DMS114 treated with DMSO at 0.1 percent for 48 hours (cell line): ENCODE results near the gene ALOX5AP.
"Not testable (repeated sequence)": the region's sequence is repeated elsewhere in the genome, so short reads cannot be mapped to it uniquely, and the experiment has no call there.

ENCODE experiments used
- DNase-seq: peaks from one replicate; lab custom pipeline; 2025; ENCODE audit not compliant: unreplicated experiment; lab: John Stamatoyannopoulos, UW

ALOX5AP gene

DNA sequence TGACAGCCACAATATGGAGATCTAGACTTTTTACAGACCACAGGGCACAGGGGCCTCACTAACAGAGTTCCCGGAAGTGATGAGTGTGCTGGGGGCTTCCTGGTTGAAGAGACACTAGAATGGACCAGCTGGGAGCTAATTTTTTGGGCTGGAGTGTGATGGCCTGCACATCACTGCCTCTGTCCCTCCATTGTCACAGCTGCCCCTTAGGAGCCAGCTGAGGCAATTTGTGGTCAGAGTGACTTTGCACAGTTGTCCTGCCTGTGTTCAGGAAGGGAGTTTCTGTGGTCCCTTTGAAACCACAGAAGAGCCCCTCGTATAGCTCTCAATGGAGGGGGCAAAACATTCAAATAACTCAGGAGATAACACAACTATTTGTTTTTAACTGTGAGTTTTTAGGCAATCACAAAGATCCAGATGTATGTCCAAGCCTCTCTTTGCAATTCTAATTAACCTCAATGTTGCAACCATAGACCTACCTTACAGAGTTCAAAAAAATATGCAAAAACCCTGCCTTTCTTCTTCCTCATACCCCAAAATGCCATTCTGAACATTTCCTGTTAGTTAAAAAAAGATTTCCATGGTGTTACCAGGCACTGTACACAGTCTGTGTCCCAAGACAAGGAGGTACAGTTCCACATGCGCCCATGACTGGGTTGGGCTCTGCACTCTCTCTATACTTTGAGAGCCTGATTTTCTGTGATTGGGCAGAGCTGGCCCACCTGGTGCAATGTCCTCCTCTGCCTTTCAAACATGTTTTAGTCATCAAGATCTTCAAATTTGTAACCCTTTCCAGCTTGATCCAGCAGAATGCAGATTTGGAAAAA, 2.4 kb downstream of the ALOX5AP start:
- no peak for DNase-seq

DNA sequence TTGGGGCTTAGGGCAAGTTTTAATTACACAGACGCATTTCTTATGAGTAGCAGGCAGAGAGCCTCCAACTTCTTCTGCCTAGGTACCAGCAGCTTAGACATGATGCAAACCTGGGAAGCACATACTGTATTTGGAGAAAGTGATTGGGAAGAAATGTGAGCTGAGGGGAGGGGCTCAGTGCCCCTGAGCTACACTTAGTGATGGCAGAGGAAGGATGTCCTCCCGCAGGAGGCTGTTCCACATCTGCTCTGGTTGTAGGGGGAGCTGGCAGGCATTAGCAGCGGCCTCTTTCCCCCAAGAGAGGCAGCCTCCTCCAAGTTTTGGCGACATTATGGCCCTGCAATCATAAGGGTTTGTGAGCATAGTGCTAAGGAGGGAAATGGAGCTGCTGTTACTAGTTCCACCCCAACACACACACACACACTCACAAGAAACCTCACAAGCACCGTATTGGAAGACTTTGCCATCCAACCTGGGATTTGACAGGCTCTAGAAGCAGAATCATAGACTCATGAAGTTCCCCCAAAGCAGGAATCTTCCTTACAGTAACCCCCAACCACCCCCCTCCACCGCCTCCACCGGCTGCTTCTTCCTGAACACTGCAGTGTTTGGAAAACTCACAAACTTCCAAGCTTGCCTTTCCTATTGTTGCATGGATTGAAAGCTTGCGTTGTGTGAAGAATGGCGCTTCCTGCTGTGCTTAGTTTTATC, 3.3 kb downstream of the ALOX5AP start:
- no peak for DNase-seq

DNA sequence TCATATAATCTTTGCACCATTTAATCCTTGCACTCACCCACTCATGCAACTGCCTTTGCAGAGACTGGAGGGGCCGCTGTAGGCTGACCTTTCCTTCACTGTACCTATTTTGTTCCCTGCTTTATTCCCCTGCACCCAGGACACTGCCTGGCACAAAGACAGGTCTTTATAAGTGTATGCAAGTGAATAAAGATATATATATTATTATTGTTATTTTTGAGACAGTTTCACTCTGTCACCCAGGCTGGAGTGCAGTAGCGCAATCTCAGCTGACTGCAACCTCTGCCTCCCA, 3.8 kb downstream of the ALOX5AP start:
- no peak for DNase-seq

DNA sequence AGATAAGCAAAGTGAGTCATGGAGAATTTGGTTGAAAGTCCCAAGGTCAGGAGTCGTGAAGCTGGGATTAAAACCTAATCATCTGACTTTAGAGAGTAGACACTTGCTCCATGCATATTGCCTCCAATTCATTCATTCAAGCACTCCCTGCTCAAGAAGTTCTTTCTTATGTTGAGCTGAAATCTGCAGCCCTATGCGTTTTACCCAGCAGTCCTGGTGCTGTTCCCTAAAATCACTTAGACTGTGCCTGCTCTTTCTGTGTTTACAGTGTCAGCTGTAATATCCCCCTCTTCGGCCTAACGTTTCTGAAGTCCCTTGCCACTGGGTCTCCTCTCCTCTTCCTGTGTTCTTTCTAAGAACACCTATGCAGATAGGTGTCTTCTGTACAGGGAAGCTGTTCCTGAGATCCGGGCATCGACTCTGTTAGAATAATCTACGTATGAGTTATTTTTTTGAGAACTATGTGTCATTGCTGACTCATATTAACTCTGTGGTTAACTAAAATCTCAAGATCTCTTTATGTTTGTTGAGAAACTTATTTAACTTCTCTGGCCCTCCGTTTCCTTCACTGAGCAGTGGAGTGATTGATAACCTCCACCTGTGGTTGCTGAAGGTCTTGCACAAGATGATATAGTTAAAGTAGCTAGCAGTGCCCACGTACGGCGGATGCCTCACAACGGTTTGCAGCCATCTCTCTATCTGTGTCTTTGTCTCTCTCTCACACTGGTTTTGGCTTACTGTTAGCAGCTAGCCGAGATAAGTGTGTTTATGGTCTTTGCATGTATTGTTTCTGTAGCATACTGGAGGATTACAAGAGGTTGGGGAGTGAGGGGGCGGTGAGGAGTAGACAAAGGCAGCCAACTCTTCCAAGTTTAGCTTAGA, 4.7 kb downstream of the ALOX5AP start:
- DNase-seq: no peak

DNA sequence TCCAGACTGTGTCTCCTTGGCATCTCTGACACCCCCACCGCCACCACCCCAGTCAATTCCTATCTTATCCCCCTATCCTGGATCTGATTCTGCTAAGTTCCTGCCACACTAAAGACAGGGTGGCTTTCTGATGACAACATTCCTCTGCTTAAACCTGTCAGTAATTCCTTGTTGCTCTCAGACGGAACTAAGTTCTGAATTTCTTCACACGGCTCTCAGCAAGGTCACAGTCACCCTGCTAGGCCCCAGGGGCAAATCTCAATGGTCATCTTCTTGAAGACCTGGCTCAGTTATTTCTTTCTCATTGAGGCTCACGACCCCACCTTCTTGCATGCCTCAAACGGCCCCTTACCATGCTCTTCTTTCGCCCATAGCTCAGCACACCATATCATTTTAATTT, 7.6 kb downstream of the ALOX5AP start:
- DNase-seq: no peak

DNA sequence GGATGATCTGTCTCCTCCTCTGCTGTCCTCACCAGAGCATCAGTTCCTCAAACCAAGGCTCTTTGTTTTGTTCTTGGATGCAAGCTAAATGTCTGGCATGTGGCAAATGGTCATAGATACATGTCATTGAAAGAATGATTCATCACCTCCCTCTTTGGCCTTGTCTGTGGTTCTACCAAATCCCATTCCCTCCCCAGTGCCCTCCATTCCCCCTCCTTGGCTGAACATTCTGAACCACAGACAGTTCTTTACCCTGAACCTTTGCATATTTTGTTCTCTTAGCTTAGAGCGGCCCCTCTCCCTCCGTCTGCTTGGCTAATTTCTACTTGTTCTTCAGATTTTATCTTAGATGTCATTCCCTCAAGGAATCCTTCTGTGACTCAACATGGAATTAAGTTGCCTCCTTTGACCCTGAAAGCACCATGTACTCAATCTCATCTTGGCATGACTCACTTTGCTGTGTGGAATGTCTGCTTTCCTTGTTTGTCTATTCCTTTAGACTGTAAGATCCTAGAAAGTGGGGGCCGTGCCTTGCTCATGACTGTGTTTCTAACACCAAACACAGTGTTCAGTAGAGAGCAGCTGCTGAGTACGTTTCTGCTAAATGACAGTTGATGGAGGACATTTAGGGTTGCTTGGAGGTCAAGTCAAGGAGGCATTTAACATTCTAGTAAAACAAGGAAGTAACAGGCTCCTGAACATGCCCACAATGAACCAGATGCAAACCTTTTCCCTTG, 8.1 kb downstream of the ALOX5AP start:
- no peak for DNase-seq

DNA sequence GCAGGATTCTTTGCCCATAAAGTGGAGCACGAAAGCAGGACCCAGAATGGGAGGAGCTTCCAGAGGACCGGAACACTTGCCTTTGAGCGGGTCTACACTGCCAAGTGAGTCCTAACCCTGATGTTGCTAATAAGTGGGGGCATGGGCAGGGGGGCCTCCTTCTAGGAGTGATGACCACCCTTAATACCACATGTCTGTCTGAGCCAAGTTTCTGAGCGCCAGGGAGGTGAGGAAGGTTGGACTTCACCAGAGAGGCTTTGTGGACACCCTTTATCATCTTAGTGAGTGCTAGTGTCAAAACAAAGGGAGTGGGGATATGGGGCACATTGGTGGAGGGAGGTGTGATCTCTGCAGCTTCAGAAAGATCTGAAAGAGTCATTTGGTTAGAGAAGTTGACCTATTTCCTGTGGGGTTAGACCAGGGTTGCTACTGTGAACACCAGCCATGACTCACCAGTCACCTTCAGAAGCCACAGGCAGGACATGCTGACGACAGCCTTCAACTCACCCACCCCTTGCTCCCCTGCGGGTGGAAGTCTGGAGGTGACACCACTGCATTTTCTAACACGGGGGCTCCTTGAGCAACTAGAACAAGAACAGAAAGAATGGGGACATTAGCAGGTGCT, 8.8 kb downstream of the ALOX5AP start:
- DNase-seq: no peak

DNA sequence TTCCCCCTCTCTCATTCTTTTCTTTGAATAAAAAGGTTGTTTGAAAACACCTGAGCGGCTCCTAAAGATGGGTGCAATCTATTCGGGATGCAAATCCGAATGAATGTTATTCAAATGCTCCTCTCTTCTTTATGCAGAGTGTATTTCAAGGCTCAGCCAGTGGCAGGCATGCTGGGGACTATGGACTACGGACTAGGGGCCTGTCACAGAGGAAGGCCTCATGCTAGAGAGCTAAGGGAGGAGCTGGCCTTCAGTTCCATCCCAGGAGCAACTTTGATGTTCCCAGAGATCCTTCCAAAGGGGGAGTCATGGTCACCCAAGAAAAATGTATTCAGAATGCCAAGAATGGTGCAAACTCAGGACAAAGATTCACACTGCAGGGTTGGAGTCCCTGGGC, 9.3 kb downstream of the ALOX5AP start:
- DNase-seq: no peak

DNA sequence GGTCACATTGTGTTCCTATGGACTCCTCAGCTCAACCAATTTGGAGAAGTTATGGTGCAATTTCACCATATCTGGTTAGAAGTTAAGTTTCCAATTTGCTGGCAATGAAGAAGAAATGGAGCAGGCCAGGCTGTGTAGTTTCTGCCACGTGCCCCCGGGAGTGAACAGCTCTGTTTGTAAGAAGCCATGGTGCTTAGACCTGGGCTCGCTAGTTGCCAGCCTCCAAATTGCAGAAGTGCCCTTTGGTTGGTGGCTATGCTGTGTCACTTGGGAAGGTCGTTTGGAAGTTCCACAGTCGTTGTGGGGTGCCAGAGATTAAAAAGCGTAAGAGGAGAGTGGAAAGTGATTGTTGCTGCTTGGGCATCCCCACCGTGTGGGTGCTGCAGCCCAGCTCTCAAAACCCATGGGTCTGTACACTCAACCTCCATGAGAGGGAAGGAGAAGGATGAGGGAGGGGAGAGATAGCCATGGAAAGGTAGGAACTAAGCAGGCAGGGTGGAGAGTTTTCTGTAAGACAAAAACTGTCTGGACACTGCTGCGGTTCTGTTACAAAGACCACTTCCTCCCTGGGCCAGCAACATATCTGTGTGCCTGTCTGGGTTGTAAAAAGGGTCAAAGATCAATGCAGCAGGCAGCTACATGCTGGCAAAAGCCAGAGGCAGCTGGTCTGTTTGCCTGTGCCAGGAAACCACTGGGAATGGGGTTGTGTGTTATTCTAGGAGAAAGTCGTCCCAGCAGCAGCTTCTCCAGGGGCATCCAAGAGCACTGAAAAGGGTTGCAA, 10.8 kb downstream of the ALOX5AP start:
- no peak for DNase-seq

DNA sequence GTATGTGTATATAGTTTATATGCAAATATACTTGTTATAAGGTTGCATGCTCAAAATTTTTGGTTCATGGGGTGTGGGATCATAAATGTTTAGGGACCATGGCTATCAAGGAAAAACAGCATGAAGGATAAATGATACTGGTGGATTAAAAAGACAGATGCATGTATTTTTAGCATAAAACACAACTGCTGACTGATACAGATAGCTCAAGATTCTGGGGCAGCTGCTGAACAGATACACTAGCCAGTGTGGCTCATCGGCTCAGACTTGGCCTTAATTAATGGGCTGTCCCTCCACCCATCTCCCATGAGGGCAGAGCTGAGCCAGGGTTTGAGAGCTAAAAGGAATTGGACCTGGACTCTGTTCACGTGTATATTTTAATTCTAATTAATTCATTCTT, 11.4 kb downstream of the ALOX5AP start:
- no peak for DNase-seq

DNA sequence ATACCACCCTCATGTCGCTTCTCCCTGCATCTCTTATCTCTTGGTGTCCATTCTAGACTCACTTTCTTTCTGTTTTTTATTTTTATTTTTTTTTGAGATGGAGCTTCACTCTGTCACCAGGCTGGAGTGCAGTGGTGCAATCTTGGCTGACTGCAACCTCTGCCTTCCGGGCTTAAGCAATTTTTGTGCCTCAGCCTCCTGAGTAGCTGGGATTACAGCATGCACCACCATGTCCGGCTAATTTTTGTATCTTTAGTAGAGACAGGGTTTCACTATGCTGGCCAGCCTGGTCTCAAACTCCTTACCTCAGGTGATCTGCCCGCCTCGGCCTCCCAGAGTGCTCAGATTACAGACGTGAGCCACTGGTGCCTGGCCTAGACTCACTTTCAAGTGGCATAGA, 12.5 kb downstream of the ALOX5AP start:
- not testable (repeated sequence) for DNase-seq

DNA sequence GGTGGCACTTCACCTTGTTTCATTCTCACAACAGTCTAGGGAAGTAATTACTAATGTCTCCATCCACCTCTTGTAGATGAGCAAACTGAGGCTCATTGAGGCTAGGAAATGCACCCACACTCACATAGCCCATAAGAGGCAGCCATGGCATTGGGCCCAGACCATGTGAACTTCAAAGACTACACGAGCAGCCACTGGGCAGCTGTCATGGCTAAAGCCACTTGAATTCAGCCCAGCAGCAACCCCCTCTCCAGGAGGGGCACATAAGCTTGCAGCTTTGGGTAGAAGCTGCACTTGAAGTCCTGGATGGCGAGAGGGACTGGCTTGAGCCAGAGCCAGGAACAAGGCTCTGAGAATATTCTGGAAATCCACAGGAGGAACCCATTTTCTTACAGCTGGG, 13.4 kb downstream of the ALOX5AP start:
- no peak for DNase-seq

DNA sequence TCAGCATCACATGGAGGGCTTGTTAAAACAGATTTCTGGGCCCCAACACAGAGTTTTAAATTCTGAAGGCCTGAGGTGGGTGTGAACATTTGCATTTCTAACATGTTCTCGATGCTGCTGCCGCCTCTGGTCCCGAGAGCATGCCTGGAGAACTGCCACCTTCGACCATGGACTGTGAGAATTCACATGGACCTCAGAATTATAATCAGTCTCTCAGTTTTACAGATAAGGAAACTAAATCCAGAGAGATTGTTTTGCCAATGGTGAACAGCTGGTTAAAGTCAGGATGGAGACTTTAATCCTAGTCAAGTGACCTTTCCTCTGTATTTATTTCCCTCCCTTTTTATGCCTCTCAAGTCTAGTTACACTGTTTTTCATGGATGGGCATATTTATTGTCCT, 14.7 kb downstream of the ALOX5AP start:
- DNase-seq: no peak

DNA sequence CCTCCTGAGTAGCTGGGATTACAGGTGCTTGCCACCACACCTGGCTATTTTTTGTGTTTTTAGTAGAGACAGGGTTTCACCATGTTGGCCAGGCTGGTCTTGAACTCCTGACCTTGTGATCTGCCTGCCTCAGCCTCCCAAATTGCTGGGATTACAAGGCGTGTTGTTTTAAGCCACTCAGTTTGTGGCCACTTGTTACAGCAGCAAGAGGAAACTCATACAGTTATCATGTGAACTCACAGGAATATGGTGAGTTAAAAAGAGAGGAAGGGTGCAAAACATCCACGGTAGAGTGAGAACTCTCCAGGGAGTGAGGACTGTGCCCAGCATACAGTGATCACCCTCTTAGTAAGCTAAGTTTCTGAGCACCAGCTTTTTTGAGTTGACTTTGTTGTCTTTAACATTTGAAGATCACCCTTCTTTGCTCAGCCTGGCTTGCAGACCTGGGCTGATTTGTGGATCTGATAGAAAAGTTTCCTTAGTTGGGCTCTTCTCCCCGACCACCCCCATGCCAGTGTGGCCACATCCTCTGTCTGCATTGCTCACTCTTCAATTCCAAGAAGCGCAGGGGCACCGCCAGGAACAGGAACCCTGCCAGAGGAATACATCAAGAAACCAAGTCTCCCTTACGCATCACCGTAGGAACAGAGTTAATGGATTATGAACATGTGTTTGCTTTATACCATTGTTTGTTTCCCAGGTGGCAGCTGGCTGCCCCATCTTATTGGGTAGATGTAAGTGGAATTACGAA, 16.0 kb downstream of the ALOX5AP start:
- no peak for DNase-seq

DNA sequence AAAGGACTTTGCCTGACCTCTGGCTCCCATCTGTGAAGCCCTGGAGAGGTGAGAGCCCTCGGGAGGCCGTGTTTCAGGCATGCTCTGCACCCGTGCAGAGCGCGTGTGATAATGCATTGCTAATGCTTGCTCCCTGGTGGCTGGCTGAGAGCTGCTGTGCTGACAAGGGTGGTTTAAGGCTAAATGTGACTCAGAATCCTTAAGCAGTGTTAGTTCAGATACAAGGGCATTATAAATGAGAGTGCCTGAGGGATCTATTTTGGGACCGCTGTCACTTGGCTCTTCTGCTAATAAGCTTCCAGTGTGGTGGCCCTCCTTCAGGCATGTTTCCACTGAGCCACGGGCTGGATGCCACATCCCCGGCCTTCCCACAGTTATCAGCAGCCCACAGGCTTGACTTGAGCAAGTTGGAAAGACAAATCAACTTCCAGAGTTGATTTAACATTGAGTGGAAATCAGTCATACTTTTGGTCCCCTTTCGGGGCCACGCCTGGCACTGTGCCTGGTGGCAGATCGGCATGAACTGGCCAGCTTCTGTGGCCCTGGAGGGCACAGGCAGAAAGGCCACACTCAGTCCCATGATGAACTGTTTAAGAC, 17.0 kb downstream of the ALOX5AP start:
- no peak for DNase-seq

DNA sequence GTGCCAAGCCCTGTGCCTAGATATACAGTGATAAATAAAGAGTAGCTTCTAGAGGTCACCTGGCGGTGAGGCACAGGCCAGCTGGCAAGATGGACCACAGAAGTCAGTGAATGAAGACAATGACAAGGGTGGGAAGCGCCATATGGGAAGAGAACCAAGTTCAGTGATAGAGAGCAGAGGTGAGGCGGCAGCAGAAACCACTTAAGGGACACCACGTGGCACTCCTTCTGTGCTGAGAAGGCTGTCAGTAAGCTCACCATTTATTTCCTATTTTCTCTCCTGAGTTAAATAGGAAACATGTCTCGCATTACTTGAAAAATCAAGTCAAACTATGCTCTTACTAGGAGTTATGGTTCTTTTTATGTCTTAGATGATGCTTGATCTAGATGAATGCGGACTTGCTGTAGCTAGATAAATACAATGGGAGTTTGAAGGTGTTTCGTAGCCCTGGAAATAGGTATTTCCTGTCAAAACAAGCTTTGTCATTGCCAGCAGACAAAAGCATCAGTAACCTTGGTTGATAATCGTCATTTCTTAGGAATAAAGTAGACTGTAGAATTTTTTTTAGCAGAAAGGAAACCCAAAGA, 17.8 kb downstream of the ALOX5AP start:
- DNase-seq: no peak

DNA sequence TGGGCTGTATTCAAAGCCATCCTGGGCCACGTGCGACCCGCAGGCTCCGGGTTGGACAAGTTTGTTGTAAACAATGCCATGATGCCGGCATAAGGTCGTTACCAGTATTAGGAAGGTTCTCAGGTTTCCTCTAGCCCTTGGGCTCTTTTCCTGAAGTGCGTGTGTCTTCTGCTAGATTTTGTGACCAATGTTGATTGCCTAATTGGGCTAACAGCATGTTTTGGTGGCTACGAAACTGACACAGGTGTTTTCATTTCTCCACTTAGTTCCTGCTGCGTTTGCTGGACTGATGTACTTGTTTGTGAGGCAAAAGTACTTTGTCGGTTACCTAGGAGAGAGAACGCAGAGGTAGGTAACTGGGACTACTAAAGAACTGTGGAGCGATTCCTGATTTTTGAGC, 20.3 kb downstream of the ALOX5AP start:
- DNase-seq: no peak

DNA sequence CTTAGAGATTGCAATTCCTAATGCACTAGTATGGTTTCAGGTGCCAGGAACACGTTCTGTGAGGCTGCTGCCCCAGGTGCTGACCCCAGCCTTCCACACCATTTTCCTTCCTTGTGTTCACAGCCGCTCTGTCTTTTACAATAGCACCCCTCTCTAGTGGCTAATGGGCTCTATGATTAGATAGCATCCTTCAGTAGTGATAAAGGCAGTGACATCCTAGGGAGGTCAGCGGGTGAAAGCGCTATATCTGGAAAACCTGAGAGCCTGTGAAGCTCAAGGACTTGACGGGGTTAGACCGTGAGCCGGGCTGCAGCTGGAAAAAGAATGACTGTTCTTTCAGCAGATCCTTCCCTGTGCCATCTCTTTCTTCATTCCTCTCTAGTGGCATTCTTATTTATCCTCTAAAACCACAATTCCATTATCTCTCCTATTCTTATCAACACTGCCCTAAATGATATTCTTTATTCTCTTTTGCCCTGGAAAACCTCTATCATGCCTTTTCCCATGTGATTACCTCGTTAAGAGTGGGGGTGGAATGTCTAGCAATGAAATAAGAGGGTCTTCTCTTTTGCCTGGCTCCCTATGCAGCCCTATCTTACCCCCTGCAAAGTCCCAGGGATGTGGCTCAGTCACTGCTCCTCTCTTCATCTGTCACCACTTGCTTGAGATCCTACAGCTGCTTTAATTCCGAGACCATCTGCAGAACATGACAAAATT, 21.8 kb downstream of the ALOX5AP start:
- DNase-seq: no peak
